Epithelial cell of proximal tubule (primary cell): ENCODE results near the gene TIGIT. TPM values are rescaled to one million over a fixed set of nuclear protein-coding genes. Genes with fewer than 3 reads are reported as not detected.

ENCODE experiments used
- DNase-seq: peaks from one replicate; pipeline ENCODE4 v3.0.0-alpha.2; 2011; ENCODE audit warnings: low read depth
- H3K4me3 ChIP-seq: 2 replicates; pipeline ENCODE4 v1.5.1; 2011; ENCODE audit warnings: low read depth, mild to moderate bottlenecking, low read length
- CTCF ChIP-seq: conservative IDR thresholded peaks from 2 replicates; pipeline ENCODE4 v1.5.1; 2012; ENCODE audit warnings: low read depth, mild to moderate bottlenecking, low read length
- total RNA-seq: library from RNA; depleted of rRNA; stranded (reverse); fragments of >200 nt; gene quantifications from 2 replicates; pipeline ENCODE4 v1.2.3, GENCODE V29; 2015

The TIGIT gene
- total RNA-seq, 1 donor from 2014 or later: not detected

GRCh38 chr3:114332342-114333179 lies 38.7 kb downstream of the TIGIT start:
- no peak for DNase-seq

GRCh38 chr3:114333180-114333922 lies 39.5 kb downstream of the TIGIT start:
- no peak for DNase-seq
- H3K4me3 ChIP-seq: no peak overlapping the region
- no peak for TF ChIP-seq CTCF

More at GRCh38 chr3:114332342-114333179, 38.7 kb downstream of the TIGIT start:
- no peak for TF ChIP-seq CTCF
- H3K4me3 ChIP-seq: no peak overlapping the region

- no peak for DNase-seq
- TF ChIP-seq CTCF: no peak
- H3K4me3 ChIP-seq: no peak overlapping the region
Measured at GRCh38 chr3:114333923-114334240, 40.1 kb downstream of the TIGIT start.

GRCh38 chr3:114336122-114336697 lies 42.4 kb downstream of the TIGIT start:
- H3K4me3 ChIP-seq: no peak overlapping the region
- TF ChIP-seq CTCF: no peak
- DNase-seq: no peak

- DNase-seq: no peak
- TF ChIP-seq CTCF: no peak
- no peak overlapping the region for H3K4me3 ChIP-seq
Measured at GRCh38 chr3:114336857-114337256, 43.0 kb downstream of the TIGIT start.

- DNase-seq: no peak
- TF ChIP-seq CTCF: no peak
- no peak overlapping the region for H3K4me3 ChIP-seq
Measured at GRCh38 chr3:114338651-114339357, 45.0 kb downstream of the TIGIT start.
